Eye (tissue), 1 donor: ENCODE data around the gene BZW1.

Experiments used
- DNase-seq: peaks from one replicate; pipeline ENCODE4 v3.0.0-alpha.2; 2015

Gene BZW1

GRCh38 chr2:200811333-200812121, at the start of gene BZW1:
Gene BZW1 (plus strand): TSS chr2:200811910. CDS start chr2:200813218, 1,308 bp downstream.
- peak; percentile 99 for DNase-seq

- no peak for DNase-seq
Measured at GRCh38 chr2:200762127-200762526, 49.6 kb upstream of the BZW1 start.

- DNase-seq, result no peak
Measured at GRCh38 chr2:200763422-200763821, 48.3 kb upstream of the BZW1 start.

GRCh38 chr2:200765139-200765951, 46.4 kb upstream of the BZW1 start:
- no peak for DNase-seq

- no peak for DNase-seq
Measured at GRCh38 chr2:200765995-200766660, 45.6 kb upstream of the BZW1 start.

- no peak for DNase-seq
Measured at GRCh38 chr2:200767111-200767885, 44.4 kb upstream of the BZW1 start.

GRCh38 chr2:200770847-200771246, 40.9 kb upstream of the BZW1 start:
- DNase-seq, result no peak

- no peak for DNase-seq
Measured at GRCh38 chr2:200772620-200773019, 39.1 kb upstream of the BZW1 start.

GRCh38 chr2:200773083-200773482, 38.6 kb upstream of the BZW1 start:
- DNase-seq, result no peak

- DNase-seq, result no peak
Measured at GRCh38 chr2:200774920-200775319, 36.8 kb upstream of the BZW1 start.

GRCh38 chr2:200777275-200777674, 34.4 kb upstream of the BZW1 start:
- DNase-seq, result no peak

GRCh38 chr2:200778038-200778437, 33.7 kb upstream of the BZW1 start:
- DNase-seq, result no peak

GRCh38 chr2:200779214-200779613, 32.5 kb upstream of the BZW1 start:
- DNase-seq, result no peak

GRCh38 chr2:200781616-200782015, 30.1 kb upstream of the BZW1 start:
- DNase-seq, result no peak

GRCh38 chr2:200782251-200782650, 29.5 kb upstream of the BZW1 start:
- no peak for DNase-seq

GRCh38 chr2:200784215-200784614, 27.5 kb upstream of the BZW1 start:
- DNase-seq, result no peak

- no peak for DNase-seq
Measured at GRCh38 chr2:200786423-200786822, 25.3 kb upstream of the BZW1 start.

GRCh38 chr2:200786826-200787225, 24.9 kb upstream of the BZW1 start:
- no peak for DNase-seq

- peak; percentile 10 for DNase-seq
Measured at GRCh38 chr2:200787351-200788120, 24.2 kb upstream of the BZW1 start.

- no peak for DNase-seq
Measured at GRCh38 chr2:200788121-200788718, 23.5 kb upstream of the BZW1 start.

- DNase-seq, result no peak
Measured at GRCh38 chr2:200790185-200790584, 21.5 kb upstream of the BZW1 start.

GRCh38 chr2:200791905-200792304, 19.8 kb upstream of the BZW1 start:
- no peak for DNase-seq
